Thyroid gland (tissue), 4 donors: ENCODE data around the gene TCF12.

Experiments
- CTCF ChIP-seq, 6 experiments: fragments of 200-600 bp in 3 of 6; fragments of 450-650 bp in 3 of 6; sonication (generic) in 3 of 6; IDR thresholded peaks; one replicate each; pipeline ENCODE4 v1.5.1; 2016 to 2019; ENCODE audit warnings: antibody characterized with exemption in 6 of 6, mild to moderate bottlenecking in 2 of 6, inconsistent platforms in 1 of 6, moderate library complexity in 1 of 6
- POLR2A ChIP-seq, 2 donors: fragments of 450-650 bp; IDR thresholded peaks; one replicate each; pipeline ENCODE4 v1.6.1; 2017; ENCODE audit warnings: antibody characterized with exemption in 2 of 2, mild to moderate bottlenecking in 2 of 2, moderate library complexity in 1 of 2

- TF ChIP-seq CTCF (IDR thresholded peaks at IDR 0.05) (no peak), POLR2A (IDR thresholded peaks at IDR 0.05) (no peak)
Observed at GRCh38 chr15:57327985-57328471, 409.6 kb downstream of the TCF12 start.
